HL-60 (cell line): ENCODE results near the gene CEP76.

Source experiments
- DNase-seq, 2 experiments: peaks; one replicate each; pipeline ENCODE4 v3.0.0-alpha.2; 2010 to 2020; ENCODE audit warnings: low read depth in 1 of 2, low spot score in 1 of 2
- H3K27ac ChIP-seq: fragments of 250-450 bp; sonication (Bioruptor Pico); replicated peaks from 2 replicates; pipeline ENCODE4 v1.5.1; 2020; ENCODE audit warnings: mild to moderate bottlenecking, moderate library complexity
- H3K27me3 ChIP-seq: fragments of 250-450 bp; sonication (Bioruptor Pico); 2 replicates; pipeline ENCODE4 v1.5.1; 2021; ENCODE audit warnings: mild to moderate bottlenecking, moderate library complexity; ENCODE audit not compliant: insufficient read depth, poor library complexity, severe bottlenecking
- H3K4me3 ChIP-seq: replicated peaks from 2 replicates; pipeline ENCODE4 v1.5.1; 2011; ENCODE audit warnings: mild to moderate bottlenecking, control low read depth, low read length; ENCODE audit not compliant: insufficient read depth
- GABPA ChIP-seq: IDR thresholded peaks from 2 replicates; pipeline ENCODE4 v1.6.1; 2012; ENCODE audit warnings: low read depth
- POLR2AphosphoS5 ChIP-seq: IDR thresholded peaks from 2 replicates; pipeline ENCODE4 v1.6.1; 2012; ENCODE audit warnings: low read depth
- SPI1 ChIP-seq: IDR thresholded peaks from 2 replicates; pipeline ENCODE4 v1.6.1; 2012; ENCODE audit warnings: low read depth, mild to moderate bottlenecking, borderline replicate concordance
- TF ChIP-seq, protein P1 (sequence below): IDR thresholded peaks from 2 replicates; pipeline ENCODE4 v1.6.1; 2012; ENCODE audit warnings: low read depth; ENCODE audit not compliant: insufficient replicate concordance
- TF ChIP-seq, protein P2 (sequence below): IDR thresholded peaks from one replicate; pipeline ENCODE4 v1.5.1; 2011; ENCODE audit warnings: low read length, control low read depth, inconsistent platforms; ENCODE audit not compliant: insufficient read depth

The CEP76 gene

DNA sequence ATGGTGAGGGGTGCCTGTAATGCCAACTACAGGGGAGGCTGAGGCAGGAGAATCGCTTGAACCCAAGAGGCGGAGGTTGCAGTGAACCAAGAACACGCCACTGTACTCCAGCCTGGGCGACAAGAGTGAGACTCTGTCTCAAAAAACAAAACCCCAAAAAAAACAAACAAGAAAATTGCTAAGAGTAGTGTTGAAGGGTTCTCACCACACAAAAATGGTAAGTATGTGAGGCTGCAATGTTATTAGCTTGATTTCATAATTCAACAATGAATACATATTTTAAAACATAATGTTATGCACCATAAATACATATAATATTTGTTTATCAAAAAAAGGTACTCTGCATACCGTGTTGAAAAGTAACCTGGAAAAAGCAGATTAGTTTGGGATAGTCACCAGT, 46.1 kb upstream of the CEP76 start:
- no peak overlapping the region for H3K4me3 ChIP-seq
- H3K27ac ChIP-seq = no peak overlapping the region
- no peak for DNase-seq

GRCh38 chr18:12747530-12748315, 45.2 kb upstream of the CEP76 start:
- Histone ChIP-seq H3K27ac (no peak overlapping the region), H3K4me3 (no peak overlapping the region), H3K27me3 (no peaks in the 10 kb centered on the region)
- no peak for TF ChIP-seq SPI1
- TF ChIP-seq POLR2AphosphoS5 = no peak
- TF ChIP-seq, protein P1, sequence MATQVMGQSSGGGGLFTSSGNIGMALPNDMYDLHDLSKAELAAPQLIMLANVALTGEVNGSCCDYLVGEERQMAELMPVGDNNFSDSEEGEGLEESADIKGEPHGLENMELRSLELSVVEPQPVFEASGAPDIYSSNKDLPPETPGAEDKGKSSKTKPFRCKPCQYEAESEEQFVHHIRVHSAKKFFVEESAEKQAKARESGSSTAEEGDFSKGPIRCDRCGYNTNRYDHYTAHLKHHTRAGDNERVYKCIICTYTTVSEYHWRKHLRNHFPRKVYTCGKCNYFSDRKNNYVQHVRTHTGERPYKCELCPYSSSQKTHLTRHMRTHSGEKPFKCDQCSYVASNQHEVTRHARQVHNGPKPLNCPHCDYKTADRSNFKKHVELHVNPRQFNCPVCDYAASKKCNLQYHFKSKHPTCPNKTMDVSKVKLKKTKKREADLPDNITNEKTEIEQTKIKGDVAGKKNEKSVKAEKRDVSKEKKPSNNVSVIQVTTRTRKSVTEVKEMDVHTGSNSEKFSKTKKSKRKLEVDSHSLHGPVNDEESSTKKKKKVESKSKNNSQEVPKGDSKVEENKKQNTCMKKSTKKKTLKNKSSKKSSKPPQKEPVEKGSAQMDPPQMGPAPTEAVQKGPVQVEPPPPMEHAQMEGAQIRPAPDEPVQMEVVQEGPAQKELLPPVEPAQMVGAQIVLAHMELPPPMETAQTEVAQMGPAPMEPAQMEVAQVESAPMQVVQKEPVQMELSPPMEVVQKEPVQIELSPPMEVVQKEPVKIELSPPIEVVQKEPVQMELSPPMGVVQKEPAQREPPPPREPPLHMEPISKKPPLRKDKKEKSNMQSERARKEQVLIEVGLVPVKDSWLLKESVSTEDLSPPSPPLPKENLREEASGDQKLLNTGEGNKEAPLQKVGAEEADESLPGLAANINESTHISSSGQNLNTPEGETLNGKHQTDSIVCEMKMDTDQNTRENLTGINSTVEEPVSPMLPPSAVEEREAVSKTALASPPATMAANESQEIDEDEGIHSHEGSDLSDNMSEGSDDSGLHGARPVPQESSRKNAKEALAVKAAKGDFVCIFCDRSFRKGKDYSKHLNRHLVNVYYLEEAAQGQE = no peak
- TF ChIP-seq, protein P2, sequence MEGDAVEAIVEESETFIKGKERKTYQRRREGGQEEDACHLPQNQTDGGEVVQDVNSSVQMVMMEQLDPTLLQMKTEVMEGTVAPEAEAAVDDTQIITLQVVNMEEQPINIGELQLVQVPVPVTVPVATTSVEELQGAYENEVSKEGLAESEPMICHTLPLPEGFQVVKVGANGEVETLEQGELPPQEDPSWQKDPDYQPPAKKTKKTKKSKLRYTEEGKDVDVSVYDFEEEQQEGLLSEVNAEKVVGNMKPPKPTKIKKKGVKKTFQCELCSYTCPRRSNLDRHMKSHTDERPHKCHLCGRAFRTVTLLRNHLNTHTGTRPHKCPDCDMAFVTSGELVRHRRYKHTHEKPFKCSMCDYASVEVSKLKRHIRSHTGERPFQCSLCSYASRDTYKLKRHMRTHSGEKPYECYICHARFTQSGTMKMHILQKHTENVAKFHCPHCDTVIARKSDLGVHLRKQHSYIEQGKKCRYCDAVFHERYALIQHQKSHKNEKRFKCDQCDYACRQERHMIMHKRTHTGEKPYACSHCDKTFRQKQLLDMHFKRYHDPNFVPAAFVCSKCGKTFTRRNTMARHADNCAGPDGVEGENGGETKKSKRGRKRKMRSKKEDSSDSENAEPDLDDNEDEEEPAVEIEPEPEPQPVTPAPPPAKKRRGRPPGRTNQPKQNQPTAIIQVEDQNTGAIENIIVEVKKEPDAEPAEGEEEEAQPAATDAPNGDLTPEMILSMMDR = no peak
- TF ChIP-seq GABPA = no peak
- no peak for DNase-seq

More for the DNA sequence above, 46.1 kb upstream of the CEP76 start:
- H3K27me3 ChIP-seq = no peaks in the 10 kb centered on the region
- TF ChIP-seq GABPA (no peak), SPI1 (no peak), POLR2AphosphoS5 (no peak)
- TF ChIP-seq, protein P2 = no peak
- TF ChIP-seq, protein P1 = no peak

- TF ChIP-seq, protein P1 = no peak
- TF ChIP-seq SPI1 = no peak
- TF ChIP-seq, protein P2 = no peak
- Histone ChIP-seq H3K27ac (no peak overlapping the region), H3K4me3 (no peak overlapping the region), H3K27me3 (no peaks in the 10 kb centered on the region)
- DNase-seq = no peak
Measured at GRCh38 chr18:12745095-12745795, 42.7 kb upstream of the CEP76 start.
